Astrocyte (in vitro differentiated cells and primary cell): ENCODE data around the gene SHC1. TPM values are rescaled to one million over a fixed set of nuclear protein-coding genes. Genes with fewer than 3 reads are reported as not detected.

Experiments
- DNase-seq: peaks from one replicate; pipeline ENCODE4 v3.0.0-alpha.2; 2010; ENCODE audit warnings: low read depth
- FAIRE-seq: peaks from 2 replicates; lab custom pipeline; 2011; peaks lifted over from hg19 to GRCh38; lab: Jason Lieb, UNC
- H2AFZ ChIP-seq: 2 replicates; pipeline ENCODE4 v1.6.0; 2012; ENCODE audit warnings: low read depth, low read length, inconsistent platforms
- H3K27ac ChIP-seq: 2 replicates; pipeline ENCODE4 v1.5.1; 2011; ENCODE audit warnings: low read depth, low read length, inconsistent platforms
- H3K27me3 ChIP-seq: 2 replicates; pipeline ENCODE4 v1.6.0; 2011; ENCODE audit warnings: low read length, inconsistent platforms; ENCODE audit not compliant: insufficient read depth
- H3K36me3 ChIP-seq: 2 replicates; pipeline ENCODE4 v1.5.1; 2011; ENCODE audit warnings: low read length, inconsistent platforms; ENCODE audit not compliant: insufficient read depth
- H3K4me1 ChIP-seq: 2 replicates; pipeline ENCODE4 v1.5.1; 2011; ENCODE audit warnings: low read length, inconsistent platforms; ENCODE audit not compliant: insufficient read depth
- H3K4me2 ChIP-seq: 2 replicates; pipeline ENCODE4 v1.6.0; 2012; ENCODE audit warnings: low read length, inconsistent platforms
- H3K4me3 ChIP-seq: 2 replicates; pipeline ENCODE4 v1.5.1; 2011; ENCODE audit warnings: low read depth, mild to moderate bottlenecking, low read length, inconsistent platforms; ENCODE audit not compliant: insufficient read depth
- H3K79me2 ChIP-seq: 2 replicates; pipeline ENCODE4 v1.6.0; 2012; ENCODE audit warnings: mild to moderate bottlenecking, low read length, inconsistent platforms; ENCODE audit not compliant: insufficient read depth
- H3K9ac ChIP-seq: 2 replicates; pipeline ENCODE4 v1.6.0; 2012; ENCODE audit warnings: mild to moderate bottlenecking, low read length, inconsistent platforms
- H3K9me3 ChIP-seq: 2 replicates; pipeline ENCODE4 v1.5.1; 2012; ENCODE audit warnings: low read depth, mild to moderate bottlenecking, low read length, inconsistent platforms; ENCODE audit not compliant: insufficient read depth
- H4K20me1 ChIP-seq: 2 replicates; pipeline ENCODE4 v1.6.0; 2012; ENCODE audit warnings: low read length, inconsistent platforms; ENCODE audit not compliant: insufficient read depth
- H3K27ac Mint-ChIP-seq: one replicate; pipeline ENCODE4 v1.8.0; 2021; ENCODE audit warnings: mild to moderate bottlenecking, mixed read lengths; ENCODE audit not compliant: unreplicated experiment
- H3K27me3 Mint-ChIP-seq: one replicate; pipeline ENCODE4 v1.8.0; 2021; ENCODE audit warnings: low read depth, mixed read lengths; ENCODE audit not compliant: unreplicated experiment
- H3K36me3 Mint-ChIP-seq: one replicate; pipeline ENCODE4 v1.8.0; 2021; ENCODE audit warnings: low read depth, mixed read lengths; ENCODE audit not compliant: unreplicated experiment
- H3K4me1 Mint-ChIP-seq: one replicate; pipeline ENCODE4 v1.8.0; 2021; ENCODE audit warnings: low read depth, mixed read lengths; ENCODE audit not compliant: unreplicated experiment
- H3K4me3 Mint-ChIP-seq: one replicate; pipeline ENCODE4 v1.8.0; 2021; ENCODE audit warnings: mild to moderate bottlenecking, moderate library complexity, mixed read lengths; ENCODE audit not compliant: unreplicated experiment
- H3K9me3 Mint-ChIP-seq: one replicate; pipeline ENCODE4 v1.8.0; 2021; ENCODE audit warnings: mild to moderate bottlenecking, mixed read lengths; ENCODE audit not compliant: unreplicated experiment
- CTCF ChIP-seq: IDR thresholded peaks from 2 replicates; pipeline ENCODE4 v1.5.1; 2011; ENCODE audit warnings: low read depth, mild to moderate bottlenecking, inconsistent platforms, low read length, moderate library complexity; ENCODE audit not compliant: insufficient read depth
- EZH2 ChIP-seq: IDR thresholded peaks from 2 replicates; pipeline ENCODE4 v1.6.1; 2012; ENCODE audit warnings: mild to moderate bottlenecking, low read length, inconsistent platforms; ENCODE audit not compliant: insufficient read depth
- total RNA-seq: library from RNA; stranded (reverse); gene quantifications from 2 replicates; pipeline ENCODE4 v1.2.1, GENCODE V29; 2021

Gene SHC1
- total RNA-seq, 1 donor from 2014 or later: 397 TPM

- H3K27me3 Mint-ChIP-seq: no peaks in the 10 kb centered on the region
- H3K36me3 ChIP-seq: peaks cover 6% of the 10 kb centered on the region
- H3K27me3 ChIP-seq: no peaks in the 10 kb centered on the region
- H3K4me3 Mint-ChIP-seq: no peak overlapping the region
- FAIRE-seq (peak; percentile 50), DNase-seq (peak; percentile 97)
- no peaks in the 10 kb centered on the region for H3K9me3 ChIP-seq
- peaks cover 24% of the 10 kb centered on the region for H3K4me1 Mint-ChIP-seq
- no peak for TF ChIP-seq CTCF
- TF ChIP-seq EZH2: no peak
- peak overlapping the region; percentile 88 for H3K4me3 ChIP-seq
- H3K9me3 Mint-ChIP-seq: no peaks in the 10 kb centered on the region
- H3K4me1 ChIP-seq: peaks cover 47% of the 10 kb centered on the region
- peak overlapping the region; percentile 94 for H3K9ac ChIP-seq
- peaks cover 67% of the 10 kb centered on the region for H3K79me2 ChIP-seq
- no peak overlapping the region for H2AFZ ChIP-seq
- H3K27ac ChIP-seq: peak overlapping the region; percentile 99
- no peak overlapping the region for H3K27ac Mint-ChIP-seq
- peaks cover 27% of the 10 kb centered on the region for H4K20me1 ChIP-seq
- H3K36me3 Mint-ChIP-seq: peaks cover 2% of the 10 kb centered on the region
- H3K4me2 ChIP-seq: peak overlapping the region; percentile 94
Measured at GRCh38 chr1:154972517-154973343, 2.2 kb upstream of the SHC1 start.

GRCh38 chr1:154972213-154972516 is 1.6 kb upstream of the SHC1 start:
- H3K9ac ChIP-seq: peak overlapping the region; percentile 94
- H3K27me3 Mint-ChIP-seq: no peaks in the 10 kb centered on the region
- H4K20me1 ChIP-seq: peaks cover 33% of the 10 kb centered on the region
- no peaks in the 10 kb centered on the region for H3K9me3 ChIP-seq
- peaks cover 28% of the 10 kb centered on the region for H3K4me1 Mint-ChIP-seq
- no peaks in the 10 kb centered on the region for H3K27me3 ChIP-seq
- TF ChIP-seq CTCF (no peak), EZH2 (no peak)
- H3K27ac ChIP-seq: peak overlapping the region; percentile 99
- H3K4me3 Mint-ChIP-seq: no peak overlapping the region
- H3K79me2 ChIP-seq: peaks cover 67% of the 10 kb centered on the region
- no peaks in the 10 kb centered on the region for H3K9me3 Mint-ChIP-seq
- no peak overlapping the region for H3K27ac Mint-ChIP-seq
- no peak for DNase-seq
- H3K4me3 ChIP-seq: peak overlapping the region; percentile 88
- H3K4me1 ChIP-seq: peaks cover 47% of the 10 kb centered on the region
- H2AFZ ChIP-seq: no peak overlapping the region
- no peak for FAIRE-seq
- H3K36me3 Mint-ChIP-seq: peaks cover 3% of the 10 kb centered on the region
- H3K36me3 ChIP-seq: peaks cover 12% of the 10 kb centered on the region
- H3K4me2 ChIP-seq: peak overlapping the region; percentile 94
